NT2/D1 (cell line): ENCODE data around the gene RAB7B.

ENCODE experiments used
- YY1 ChIP-seq: IDR thresholded peaks from 2 replicates; pipeline ENCODE4 v1.6.1; 2011; ENCODE audit not compliant: insufficient read length, insufficient read depth
- ZNF274 ChIP-seq: IDR thresholded peaks from 2 replicates; pipeline ENCODE4 v1.6.1; 2011; ENCODE audit warnings: mild to moderate bottlenecking, low read depth, low read length

DNA sequence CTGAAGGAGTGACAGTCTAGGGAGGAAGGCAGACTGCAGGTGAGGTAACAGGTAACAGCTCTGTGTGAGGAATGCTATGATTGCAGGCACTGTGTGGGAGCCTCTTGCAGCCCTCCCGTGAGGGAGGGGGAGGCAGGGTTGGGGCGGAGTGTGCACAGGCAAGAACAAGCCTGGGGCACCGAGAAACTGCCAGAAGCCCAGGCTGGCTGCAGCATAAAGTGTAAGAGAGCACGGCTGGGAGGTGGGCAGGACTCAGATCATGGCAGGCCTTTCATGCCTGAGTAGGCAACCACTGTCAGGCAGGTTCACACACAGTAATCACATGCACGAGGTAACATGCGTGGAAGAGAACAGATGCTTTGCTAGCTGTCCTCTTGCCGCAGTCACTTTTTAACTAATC is 38.4 kb upstream of the RAB7B start:
- no peak for TF ChIP-seq ZNF274
- no peak for TF ChIP-seq YY1
